Keratinocyte (primary cell): ENCODE results near the gene SSNA1. TPM values are rescaled to one million over a fixed set of nuclear protein-coding genes. Genes with fewer than 3 reads are reported as not detected.

Experiments
- DNase-seq: peaks from one replicate; pipeline ENCODE4 v3.0.0-alpha.2; 2011; ENCODE audit warnings: low read depth, missing footprints, low spot score
- FAIRE-seq: peaks from 2 replicates; lab custom pipeline; 2011; peaks lifted over from hg19 to GRCh38; lab: Jason Lieb, UNC
- H2AFZ ChIP-seq: 2 replicates; pipeline ENCODE4 v1.6.0; 2012; ENCODE audit warnings: low read length, control low read depth, inconsistent platforms; ENCODE audit not compliant: control insufficient read depth
- H3K27ac ChIP-seq: 2 replicates; pipeline ENCODE4 v1.5.1; 2011; ENCODE audit warnings: low read length; ENCODE audit not compliant: control insufficient read depth, insufficient read depth
- H3K27me3 ChIP-seq: 3 replicates; pipeline ENCODE4 v1.6.0; 2011; ENCODE audit warnings: low read length; ENCODE audit not compliant: control insufficient read depth, insufficient read depth; ENCODE audit errors: extremely low read depth
- H3K36me3 ChIP-seq, 2 experiments: 2 replicates in 1 of 2; 3 replicates in 1 of 2; pipeline ENCODE4 v1.5.1; 2011; ENCODE audit warnings: low read length in 2 of 2, mild to moderate bottlenecking in 1 of 2; ENCODE audit not compliant: control insufficient read depth in 2 of 2, insufficient read depth in 2 of 2; ENCODE audit errors: extremely low read depth in 1 of 2
- H3K4me1 ChIP-seq: 3 replicates; pipeline ENCODE4 v1.5.1; 2011; ENCODE audit warnings: low read length; ENCODE audit not compliant: control insufficient read depth, insufficient read depth; ENCODE audit errors: extremely low read depth
- H3K4me2 ChIP-seq: 3 replicates; pipeline ENCODE4 v1.6.0; 2011; ENCODE audit warnings: low read depth, low read length; ENCODE audit not compliant: control insufficient read depth, insufficient read depth; ENCODE audit errors: extremely low read depth
- H3K4me3 ChIP-seq, 3 experiments: fragments of 200-600 bp in 1 of 3; sonication (generic) in 1 of 3; 2 replicates in 2 of 3; 3 replicates in 1 of 3; pipeline ENCODE4 v1.5.1; 2011 to 2016; ENCODE audit warnings: low read length in 3 of 3, mild to moderate bottlenecking in 3 of 3, control low read depth in 2 of 3, inconsistent platforms in 1 of 3, low read depth in 1 of 3, mixed read lengths in 1 of 3, mixed run types in 1 of 3, moderate library complexity in 1 of 3; ENCODE audit not compliant: control insufficient read depth in 2 of 3, insufficient read depth in 2 of 3; ENCODE audit errors: extremely low read depth in 1 of 3
- H3K79me2 ChIP-seq: 2 replicates; pipeline ENCODE4 v1.6.0; 2012; ENCODE audit warnings: low read length; ENCODE audit not compliant: control insufficient read depth, insufficient read depth
- H3K9ac ChIP-seq: 3 replicates; pipeline ENCODE4 v1.6.0; 2011; ENCODE audit warnings: low read length; ENCODE audit not compliant: control insufficient read depth, insufficient read depth; ENCODE audit errors: extremely low read depth
- H3K9me1 ChIP-seq: 3 replicates; pipeline ENCODE4 v1.6.0; 2011; ENCODE audit warnings: low read length; ENCODE audit not compliant: control insufficient read depth, insufficient read depth; ENCODE audit errors: extremely low read depth
- H3K9me3 ChIP-seq: 2 replicates; pipeline ENCODE4 v1.5.1; 2012; ENCODE audit warnings: low read depth, low read length; ENCODE audit not compliant: control insufficient read depth
- H4K20me1 ChIP-seq: 3 replicates; pipeline ENCODE4 v1.6.0; 2011; ENCODE audit warnings: low read length; ENCODE audit not compliant: control insufficient read depth, insufficient read depth; ENCODE audit errors: extremely low read depth
- EZH2 ChIP-seq: IDR thresholded peaks from one replicate; pipeline ENCODE4 v1.6.1; 2012; ENCODE audit warnings: inconsistent platforms, mild to moderate bottlenecking, low read length, moderate library complexity
- dilution Hi-C: fragments of 300-500 bp; cut with MboI; formaldehyde crosslinking; loops from one replicate; pipeline ENCODE4 v1.7.0; 2020; ENCODE audit warnings: low sequenced_read_pairs; ENCODE audit not compliant: extremely low pct_ligation_motif_present
- polyA plus RNA-seq, 5 experiments: library from polyadenylated mRNA; depleted of rRNA in 3 of 5; stranded (reverse) in 3 of 5; stranded (forward) in 1 of 5; unstranded in 1 of 5; fragments of >200 nt; gene quantifications; 1 replicate in 1 of 5; 2 replicates in 3 of 5; 3 replicates in 1 of 5; pipeline versions ENCODE4 v1.2.1 to v1.2.3, GENCODE V29; 2011 to 2012; ENCODE audit warnings: missing spikeins in 2 of 5, low read depth in 1 of 5, low replicate concordance in 1 of 5
- TF ChIP-seq, protein P1 (sequence below), 3 experiments: IDR thresholded peaks in 1 of 3; conservative IDR thresholded peaks in 1 of 3; optimal IDR thresholded peaks in 1 of 3; 2 replicates in 2 of 3; 3 replicates in 1 of 3; pipeline versions ENCODE3 to v1.5.1; 2011; ENCODE audit warnings: low read length in 3 of 3, mild to moderate bottlenecking in 3 of 3, moderate library complexity in 2 of 3, control low read depth in 1 of 3, inconsistent platforms in 1 of 3; ENCODE audit not compliant: insufficient read depth in 2 of 3; ENCODE audit errors: extremely low read depth in 1 of 3

SSNA1 gene
- polyA plus RNA-seq, 1 donor (not counting 4 experiments of a cell fraction or from before 2014, with no cell fraction given): 45.3 TPM

- H2AFZ ChIP-seq: no peak overlapping the region
- no peaks in the 10 kb centered on the region for H4K20me1 ChIP-seq
- H3K27me3 ChIP-seq: peaks cover 67% of the 10 kb centered on the region
- H3K79me2 ChIP-seq: no peaks in the 10 kb centered on the region
- H3K4me1 ChIP-seq: no peaks in the 10 kb centered on the region
- no peak overlapping the region for H3K9ac ChIP-seq
- dilution Hi-C loops: no loop called here
- TF ChIP-seq EZH2: no peak
- TF ChIP-seq, protein P1, sequence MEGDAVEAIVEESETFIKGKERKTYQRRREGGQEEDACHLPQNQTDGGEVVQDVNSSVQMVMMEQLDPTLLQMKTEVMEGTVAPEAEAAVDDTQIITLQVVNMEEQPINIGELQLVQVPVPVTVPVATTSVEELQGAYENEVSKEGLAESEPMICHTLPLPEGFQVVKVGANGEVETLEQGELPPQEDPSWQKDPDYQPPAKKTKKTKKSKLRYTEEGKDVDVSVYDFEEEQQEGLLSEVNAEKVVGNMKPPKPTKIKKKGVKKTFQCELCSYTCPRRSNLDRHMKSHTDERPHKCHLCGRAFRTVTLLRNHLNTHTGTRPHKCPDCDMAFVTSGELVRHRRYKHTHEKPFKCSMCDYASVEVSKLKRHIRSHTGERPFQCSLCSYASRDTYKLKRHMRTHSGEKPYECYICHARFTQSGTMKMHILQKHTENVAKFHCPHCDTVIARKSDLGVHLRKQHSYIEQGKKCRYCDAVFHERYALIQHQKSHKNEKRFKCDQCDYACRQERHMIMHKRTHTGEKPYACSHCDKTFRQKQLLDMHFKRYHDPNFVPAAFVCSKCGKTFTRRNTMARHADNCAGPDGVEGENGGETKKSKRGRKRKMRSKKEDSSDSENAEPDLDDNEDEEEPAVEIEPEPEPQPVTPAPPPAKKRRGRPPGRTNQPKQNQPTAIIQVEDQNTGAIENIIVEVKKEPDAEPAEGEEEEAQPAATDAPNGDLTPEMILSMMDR (optimal IDR thresholded peaks at IDR 0.05 in 1 of 3, IDR thresholded peaks at IDR 0.05 in 1 of 3, conservative IDR thresholded peaks at IDR 0.05 in 1 of 3; ENCODE audit: extremely low read depth in 1 of 3, insufficient read depth in 2 of 3, low read length in 3 of 3): no peak
- H3K36me3 ChIP-seq: no peaks in the 10 kb centered on the region
- no peak overlapping the region for H3K27ac ChIP-seq
- H3K9me3 ChIP-seq: no peaks in the 10 kb centered on the region
- H3K4me2 ChIP-seq: no peak overlapping the region
- FAIRE-seq (no peak), DNase-seq (no peak)
- H3K9me1 ChIP-seq: no peaks in the 10 kb centered on the region
- H3K4me3 ChIP-seq: no peak overlapping the region
Measured at GRCh38 chr9:137141050-137141810, 47.2 kb upstream of the SSNA1 start.

DNA sequence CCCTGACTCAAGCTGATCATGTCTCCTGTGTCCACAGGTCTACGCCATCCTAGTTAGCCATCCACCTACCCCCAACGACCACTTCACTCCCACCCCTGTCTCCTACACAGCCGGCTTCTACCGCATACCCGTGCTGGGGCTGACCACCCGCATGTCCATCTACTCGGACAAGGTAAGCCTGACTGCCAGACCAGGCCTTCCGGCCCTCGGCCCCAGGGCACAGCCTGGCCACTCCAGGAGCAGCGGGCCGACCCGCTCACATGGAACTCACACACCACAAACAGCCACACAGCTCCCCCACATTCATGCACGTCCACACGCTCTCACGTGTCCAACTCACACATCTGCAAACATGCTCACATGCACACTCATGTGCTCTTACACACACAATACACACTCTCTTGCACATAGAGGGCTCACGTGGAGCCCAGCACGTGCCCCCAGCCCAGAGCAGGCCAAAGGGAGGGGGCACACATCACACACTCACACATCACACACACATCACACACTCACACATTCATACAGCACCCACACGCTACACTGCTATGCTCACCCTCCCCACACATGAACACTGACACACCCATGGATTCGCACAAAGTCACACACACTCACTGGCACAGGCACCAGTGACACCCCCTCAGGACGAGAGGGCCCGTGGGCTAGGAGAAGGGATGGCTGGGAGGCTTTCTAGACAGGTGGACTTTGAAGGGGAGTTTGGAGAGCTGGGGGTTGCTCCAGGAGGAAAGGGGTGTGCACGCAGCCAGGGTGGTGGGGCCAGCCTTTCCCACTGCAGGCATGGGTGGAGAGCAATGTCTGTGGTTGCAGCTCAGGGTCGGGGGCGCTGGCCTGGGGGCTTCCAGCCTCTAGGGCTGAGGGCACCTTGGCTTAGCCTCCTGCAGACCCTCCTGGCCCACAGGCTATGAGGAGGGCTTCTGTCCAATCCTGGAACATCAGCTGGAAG is 46.2 kb upstream of the SSNA1 start:
- Histone ChIP-seq H3K9me1 (no peaks in the 10 kb centered on the region), H3K9ac (no peak overlapping the region), H4K20me1 (no peaks in the 10 kb centered on the region), H3K9me3 (no peaks in the 10 kb centered on the region), H3K27ac (no peak overlapping the region), H3K27me3 (peaks cover 57% of the 10 kb centered on the region), H3K4me1 (no peaks in the 10 kb centered on the region), H2AFZ (no peak overlapping the region), H3K4me2 (no peak overlapping the region), H3K4me3 (no peak overlapping the region), H3K36me3 (no peaks in the 10 kb centered on the region), H3K79me2 (no peaks in the 10 kb centered on the region)
- dilution Hi-C loops: no loop called here
- TF ChIP-seq, protein P1 (optimal IDR thresholded peaks at IDR 0.05 in 1 of 3, IDR thresholded peaks at IDR 0.05 in 1 of 3, conservative IDR thresholded peaks at IDR 0.05 in 1 of 3; ENCODE audit: extremely low read depth in 1 of 3, insufficient read depth in 2 of 3, low read length in 3 of 3): no peak
- TF ChIP-seq EZH2: no peak
- FAIRE-seq: no peak
- no peak for DNase-seq
